OCI-LY3 (cell line): ENCODE results near the gene OR2T11.
A peak's percentile ranks its signal among the peaks of the same experiment; 100 is the strongest.
"Not testable (repeated sequence)": the region's sequence is repeated elsewhere in the genome, so short reads cannot be mapped to it uniquely, and the experiment has no call there.

ENCODE experiments used
- H2AFZ ChIP-seq: fragments of 200-600, 300-600 bp; shearing (Covaris generic); 2 replicates; pipeline ENCODE4 v1.6.0; 2014; ENCODE audit warnings: antibody characterized with exemption, low read depth, low read length
- H3K27ac ChIP-seq: fragments of 200-600, 300-600 bp; sonication (generic); 2 replicates; pipeline ENCODE4 v1.5.1; 2014; ENCODE audit warnings: mild to moderate bottlenecking, low read length, moderate library complexity, mixed read lengths
- H3K27me3 ChIP-seq: fragments of 200-600, 300-600 bp; sonication (generic); 2 replicates; pipeline ENCODE4 v1.6.1; 2014; ENCODE audit warnings: low read depth, low read length, mixed read lengths
- H3K36me3 ChIP-seq: fragments of 200-600, 300-600 bp; sonication (generic); replicated peaks from 2 replicates; pipeline ENCODE3; 2014; ENCODE audit warnings: low read depth, low read length, mixed read lengths
- H3K4me1 ChIP-seq: fragments of 300-600, 200-600 bp; sonication (generic); 2 replicates; pipeline ENCODE4 v1.6.1; 2014; ENCODE audit warnings: low read length, mixed read lengths
- H3K4me2 ChIP-seq: fragments of 200-600, 300-600 bp; sonication (generic); 2 replicates; pipeline ENCODE4 v1.6.1; 2014; ENCODE audit warnings: low read length, mixed read lengths
- H3K4me3 ChIP-seq: fragments of 300-600, 200-600 bp; sonication (generic); 2 replicates; pipeline ENCODE4 v1.5.1; 2014; ENCODE audit warnings: antibody characterized with exemption, mild to moderate bottlenecking, low read length, moderate library complexity
- H3K79me2 ChIP-seq: fragments of 300-600, 200-600 bp; shearing (Covaris generic); 2 replicates; pipeline ENCODE4 v1.6.1; 2014; ENCODE audit warnings: mild to moderate bottlenecking, low read length, mixed read lengths
- H3K9ac ChIP-seq: fragments of 300-600, 200-600 bp; shearing (Covaris generic); 2 replicates; pipeline ENCODE4 v1.6.0; 2014; ENCODE audit warnings: mild to moderate bottlenecking, low read length, moderate library complexity
- H3K9me3 ChIP-seq: fragments of 200-600, 300-600 bp; shearing (Covaris generic); 2 replicates; pipeline ENCODE4 v1.6.1; 2014; ENCODE audit warnings: low read length, mixed read lengths; ENCODE audit not compliant: insufficient read depth
- H4K20me1 ChIP-seq: fragments of 200-600, 300-600 bp; sonication (generic); 2 replicates; pipeline ENCODE4 v1.6.1; 2016; ENCODE audit warnings: low read length, mixed read lengths; ENCODE audit not compliant: insufficient read depth
- CTCF ChIP-seq: fragments of 200-600, 300-600 bp; sonication (generic); IDR thresholded peaks from 2 replicates; pipeline ENCODE4 v1.5.1; 2014; ENCODE audit warnings: antibody characterized with exemption, low read length, low read depth
- EZH2phosphoT487 ChIP-seq: fragments of 200-600 bp; shearing (Covaris generic); IDR thresholded peaks from 2 replicates; pipeline ENCODE4 v1.6.1; 2018; ENCODE audit warnings: antibody characterized with exemption, mixed run types, low read depth

The OR2T11 gene

GRCh38 chr1:248645178-248645577, 10.3 kb upstream of the OR2T11 start, which contains the start of gene OR2T35:
Gene OR2T35, minus strand, starts transcription at chr1:248645278. Its CDS starts 6,020 bp downstream, at chr1:248639258.
- not testable (repeated sequence) for H4K20me1 ChIP-seq, H3K27me3 ChIP-seq, H2AFZ ChIP-seq, H3K9ac ChIP-seq, H3K9me3 ChIP-seq, H3K27ac ChIP-seq, H3K4me3 ChIP-seq, H3K79me2 ChIP-seq, H3K4me2 ChIP-seq, H3K36me3 ChIP-seq, H3K4me1 ChIP-seq

GRCh38 chr1:248642971-248643651, 8.2 kb upstream of the OR2T11 start:
- not testable (repeated sequence) for H2AFZ ChIP-seq, H3K4me3 ChIP-seq, H3K27ac ChIP-seq, H3K36me3 ChIP-seq, H3K4me2 ChIP-seq, H3K9me3 ChIP-seq, H4K20me1 ChIP-seq, H3K4me1 ChIP-seq, H3K79me2 ChIP-seq, H3K9ac ChIP-seq, H3K27me3 ChIP-seq

GRCh38 chr1:248641583-248641982, 6.7 kb upstream of the OR2T11 start:
- peak overlapping the region; percentile 45; the same call in 1 of the 2 replicates for H3K4me2 ChIP-seq
- H4K20me1 ChIP-seq, H3K4me1 ChIP-seq, H3K4me3 ChIP-seq, H2AFZ ChIP-seq, H3K79me2 ChIP-seq, H3K36me3 ChIP-seq, H3K9ac ChIP-seq, H3K27ac ChIP-seq, H3K9me3 ChIP-seq, H3K27me3 ChIP-seq: not testable (repeated sequence)

GRCh38 chr1:248640906-248641305, 6.0 kb upstream of the OR2T11 start:
- not testable (repeated sequence) for H3K4me1 ChIP-seq, H3K27me3 ChIP-seq, H3K9ac ChIP-seq, H3K9me3 ChIP-seq, H3K36me3 ChIP-seq, H2AFZ ChIP-seq, H3K4me2 ChIP-seq, H3K79me2 ChIP-seq, H4K20me1 ChIP-seq, H3K27ac ChIP-seq, H3K4me3 ChIP-seq

- H3K4me3 ChIP-seq, H4K20me1 ChIP-seq, H3K79me2 ChIP-seq, H3K9ac ChIP-seq, H2AFZ ChIP-seq, H3K36me3 ChIP-seq, H3K27me3 ChIP-seq, H3K9me3 ChIP-seq, H3K27ac ChIP-seq, H3K4me2 ChIP-seq, H3K4me1 ChIP-seq: not testable (repeated sequence)
Observed at GRCh38 chr1:248639652-248640051, 4.8 kb upstream of the OR2T11 start.

GRCh38 chr1:248636612-248637011, 1.7 kb upstream of the OR2T11 start:
- not testable (repeated sequence) for H2AFZ ChIP-seq, H3K27ac ChIP-seq, H3K9me3 ChIP-seq, H3K36me3 ChIP-seq, H3K4me3 ChIP-seq, H3K4me1 ChIP-seq, H3K27me3 ChIP-seq, H3K4me2 ChIP-seq, H3K79me2 ChIP-seq, H3K9ac ChIP-seq, H4K20me1 ChIP-seq

GRCh38 chr1:248631354-248632008, 3.4 kb downstream of the OR2T11 start:
- Histone ChIP-seq H2AFZ (no peak overlapping the region), H3K36me3 (no peaks in the 10 kb centered on the region), H4K20me1 (no peaks in the 10 kb centered on the region), H3K4me1 (no peaks in the 10 kb centered on the region), H3K27me3 (no peaks in the 10 kb centered on the region), H3K4me2 (no peak overlapping the region), H3K79me2 (no peaks in the 10 kb centered on the region), H3K9me3 (no peaks in the 10 kb centered on the region), H3K4me3 (no peak overlapping the region), H3K9ac (no peak overlapping the region), H3K27ac (no peak overlapping the region)
- TF ChIP-seq CTCF: no peak
- TF ChIP-seq EZH2phosphoT487: no peak
